Lung (tissue), 16 donors: Measurements from ENCODE around the gene ACOX1. TPM values are rescaled to one million over a fixed set of nuclear protein-coding genes. Genes with fewer than 3 reads are reported as not detected.

Experiments used
- ATAC-seq: fragments of 200-7000 bp; cut with Tn5 transposase; one replicate; pipeline ENCODE4 v1.9.1; 2020; ENCODE audit warnings: moderate number of reproducible peaks; ENCODE audit not compliant: insufficient read depth, low FRiP score
- DNase-seq, 3 donors: peaks; one replicate each; pipeline ENCODE4 v3.0.0-alpha.2; 2013 to 2017
- H3K27ac ChIP-seq, 2 donors: one replicate each; pipeline ENCODE4 v1.5.1; 2013; ENCODE audit warnings: mild to moderate bottlenecking in 2 of 2, moderate library complexity in 2 of 2, control low read depth in 1 of 2, inconsistent platforms in 1 of 2, low read depth in 1 of 2, low read length in 1 of 2
- H3K27me3 ChIP-seq, 3 donors: one replicate each; pipeline ENCODE4 v1.5.1; 2013; ENCODE audit warnings: low read length in 2 of 3; ENCODE audit not compliant: control insufficient read depth in 3 of 3, insufficient read depth in 3 of 3
- H3K36me3 ChIP-seq, 4 donors: one replicate each; pipeline ENCODE4 v1.5.1; 2013; ENCODE audit warnings: low read length in 4 of 4, mild to moderate bottlenecking in 1 of 4, moderate library complexity in 1 of 4; ENCODE audit not compliant: control insufficient read depth in 4 of 4, insufficient read depth in 4 of 4
- H3K4me1 ChIP-seq, 5 donors: one replicate each; pipeline ENCODE4 v1.5.1; 2013; ENCODE audit warnings: low read length in 5 of 5, mild to moderate bottlenecking in 2 of 5, moderate library complexity in 1 of 5; ENCODE audit not compliant: control insufficient read depth in 5 of 5, insufficient read depth in 5 of 5
- H3K4me3 ChIP-seq: one replicate; pipeline ENCODE4 v1.5.1; 2013; ENCODE audit warnings: mild to moderate bottlenecking, control low read depth, moderate library complexity
- H3K9ac ChIP-seq, 2 donors: one replicate each; pipeline ENCODE4 v1.5.1; 2013; ENCODE audit warnings: low read length in 2 of 2, control low read depth in 1 of 2; ENCODE audit not compliant: insufficient read depth in 1 of 2
- H3K9me3 ChIP-seq, 4 donors: one replicate each; pipeline ENCODE4 v1.5.1; 2013; ENCODE audit warnings: low read length in 3 of 4, mild to moderate bottlenecking in 1 of 4, moderate library complexity in 1 of 4; ENCODE audit not compliant: control insufficient read depth in 4 of 4, insufficient read depth in 3 of 4
- WGBS, 2 donors: extraction: QIAGEN DNeasy Blood & Tissue Kit; methylation state at CpG; one replicate each; pipeline ENCODE4 v1.1.7; 2013; 5-methylcytosine and 5-hydroxymethylcytosine counted together
- long read RNA-seq, 5 donors: transcript quantifications; one replicate each; lab custom pipeline, GENCODE V29; 2026
- polyA plus RNA-seq, 2 donors: library from polyadenylated mRNA; stranded (reverse); fragments of 200-250 nt; gene quantifications; one replicate each; pipeline ENCODE4 v1.2.1, GENCODE V29; 2013
- total RNA-seq, 2 donors: library from RNA; depleted of rRNA in 1 of 2; stranded (reverse); fragments of >200 nt in 1 of 2; gene quantifications; one replicate each; pipeline ENCODE4 v1.2.1, GENCODE V29; 2014 to 2021
- TF ChIP-seq, protein P1 (sequence below): IDR thresholded peaks from 2 replicates; pipeline ENCODE4 v1.5.1; 2012; ENCODE audit warnings: mild to moderate bottlenecking; ENCODE audit errors: control extremely low read depth, extremely low read depth
- donor health status: control.
- donor health status: control.
- donor health status: Bipolar disorder and iron deficiency.
- donor health status: healthy.
- donor health status: DM: yes; HTN: yes; CAD: no.

Gene ACOX1
- total RNA-seq, result 10 to 100 TPM; 69.4 to 80.1 TPM
- 10 to 100 TPM; 19.9 to 22.4 TPM for polyA plus RNA-seq
- long read RNA-seq, donor 1, full-length matches to known transcripts, result 5 of 10 reads
- long read RNA-seq, donor 1, partial matches to known transcripts, result 5 of 10 reads
- long read RNA-seq, donor 1, other reads (novel, unspliced or antisense), result 0 of 10 reads
- long read RNA-seq, donor 2, partial matches to known transcripts, result 0 of 2 reads
- long read RNA-seq, donor 2, other reads (novel, unspliced or antisense), result 0 of 2 reads
- long read RNA-seq, donor 3, full-length matches to known transcripts, result 2 of 2 reads
- long read RNA-seq, donor 3, partial matches to known transcripts, result 0 of 2 reads
- long read RNA-seq, donor 3, other reads (novel, unspliced or antisense), result 0 of 2 reads
- long read RNA-seq, donor 4, full-length matches to known transcripts, result 1 of 1 reads
- long read RNA-seq, donor 4, partial matches to known transcripts, result 0 of 1 reads
- long read RNA-seq, donor 4, other reads (novel, unspliced or antisense), result 0 of 1 reads
- long read RNA-seq, donor 5, full-length matches to known transcripts, result 3 of 21 reads
- long read RNA-seq, donor 5, partial matches to known transcripts, result 18 of 21 reads
- long read RNA-seq, donor 5, other reads (novel, unspliced or antisense), result 0 of 21 reads

DNA sequence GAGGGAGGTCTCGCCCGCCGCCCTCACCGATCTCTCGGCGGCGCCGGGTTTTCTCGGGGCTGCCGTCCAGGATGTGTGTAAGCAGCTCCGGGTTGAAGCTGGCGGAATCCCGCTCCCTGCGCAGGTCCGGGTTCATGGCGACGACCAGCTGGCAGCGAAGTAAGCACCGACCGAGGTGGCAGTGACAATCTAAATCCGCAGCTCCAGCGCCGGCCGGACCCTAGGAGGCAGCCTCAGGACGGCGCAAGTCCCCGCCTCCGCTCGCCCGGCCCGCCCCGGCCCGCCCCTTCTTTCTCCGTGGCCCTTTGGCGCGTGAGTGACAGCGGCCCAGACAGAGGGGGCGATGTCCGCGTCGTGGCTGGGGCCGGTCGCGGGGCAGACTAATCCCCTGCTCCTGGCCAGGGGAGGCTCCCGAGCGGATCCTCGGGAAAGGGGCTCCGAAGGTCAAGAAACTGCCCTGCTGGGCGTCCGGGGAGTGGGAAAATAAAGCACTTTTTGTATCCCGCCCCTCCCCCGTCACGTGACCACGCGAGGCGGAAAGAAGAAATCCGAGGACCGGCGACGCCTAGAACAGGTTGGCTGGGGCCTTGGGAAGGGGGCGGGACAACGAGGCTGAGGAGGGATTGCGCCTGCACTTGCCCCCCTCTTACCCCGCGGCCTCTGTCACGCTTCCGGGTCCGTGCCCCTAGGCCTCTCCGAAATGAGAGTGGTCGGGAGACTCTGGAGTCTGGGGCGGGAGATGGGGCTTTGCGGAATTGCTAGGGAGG lies at the start of gene ACOX1, which contains the start of gene TEN1:
Gene ACOX1, minus strand, starts transcription at position 229 of the 767 bp plus-strand sequence. Its CDS starts 93 bp downstream, at position 136.
Gene TEN1, plus strand, starts transcription at position 303 of the 767 bp plus-strand sequence. CDS start 6,953 bp downstream, outside the sequence.
- H3K4me1 ChIP-seq, result peaks cover 0 to 47% (median 15%) of the 10 kb centered on the region in 5 donors
- TF ChIP-seq, protein P1, sequence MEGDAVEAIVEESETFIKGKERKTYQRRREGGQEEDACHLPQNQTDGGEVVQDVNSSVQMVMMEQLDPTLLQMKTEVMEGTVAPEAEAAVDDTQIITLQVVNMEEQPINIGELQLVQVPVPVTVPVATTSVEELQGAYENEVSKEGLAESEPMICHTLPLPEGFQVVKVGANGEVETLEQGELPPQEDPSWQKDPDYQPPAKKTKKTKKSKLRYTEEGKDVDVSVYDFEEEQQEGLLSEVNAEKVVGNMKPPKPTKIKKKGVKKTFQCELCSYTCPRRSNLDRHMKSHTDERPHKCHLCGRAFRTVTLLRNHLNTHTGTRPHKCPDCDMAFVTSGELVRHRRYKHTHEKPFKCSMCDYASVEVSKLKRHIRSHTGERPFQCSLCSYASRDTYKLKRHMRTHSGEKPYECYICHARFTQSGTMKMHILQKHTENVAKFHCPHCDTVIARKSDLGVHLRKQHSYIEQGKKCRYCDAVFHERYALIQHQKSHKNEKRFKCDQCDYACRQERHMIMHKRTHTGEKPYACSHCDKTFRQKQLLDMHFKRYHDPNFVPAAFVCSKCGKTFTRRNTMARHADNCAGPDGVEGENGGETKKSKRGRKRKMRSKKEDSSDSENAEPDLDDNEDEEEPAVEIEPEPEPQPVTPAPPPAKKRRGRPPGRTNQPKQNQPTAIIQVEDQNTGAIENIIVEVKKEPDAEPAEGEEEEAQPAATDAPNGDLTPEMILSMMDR, result no peak
- 0 to 1% methylated on average over 59 to 72 of the region's 72 CpGs for WGBS, 2 donors
- peak within 1 kb of the TSS; percentile 75 to 98 for H3K9ac ChIP-seq
- H3K9me3 ChIP-seq, result no peaks in the 10 kb centered on the region
- H3K36me3 ChIP-seq, result peaks cover 0 to 2% (median 0%) of the 10 kb centered on the region in 4 donors
- H3K27ac ChIP-seq, result peak within 1 kb of the TSS; percentile 94 to 97
- peak within 1 kb of the TSS; percentile 90 for H3K4me3 ChIP-seq
- H3K27me3 ChIP-seq, result no peaks in the 10 kb centered on the region
- ATAC-seq, result peak; percentile 95
- DNase-seq, result peak; percentile 98 to 99 (median 99)

DNA sequence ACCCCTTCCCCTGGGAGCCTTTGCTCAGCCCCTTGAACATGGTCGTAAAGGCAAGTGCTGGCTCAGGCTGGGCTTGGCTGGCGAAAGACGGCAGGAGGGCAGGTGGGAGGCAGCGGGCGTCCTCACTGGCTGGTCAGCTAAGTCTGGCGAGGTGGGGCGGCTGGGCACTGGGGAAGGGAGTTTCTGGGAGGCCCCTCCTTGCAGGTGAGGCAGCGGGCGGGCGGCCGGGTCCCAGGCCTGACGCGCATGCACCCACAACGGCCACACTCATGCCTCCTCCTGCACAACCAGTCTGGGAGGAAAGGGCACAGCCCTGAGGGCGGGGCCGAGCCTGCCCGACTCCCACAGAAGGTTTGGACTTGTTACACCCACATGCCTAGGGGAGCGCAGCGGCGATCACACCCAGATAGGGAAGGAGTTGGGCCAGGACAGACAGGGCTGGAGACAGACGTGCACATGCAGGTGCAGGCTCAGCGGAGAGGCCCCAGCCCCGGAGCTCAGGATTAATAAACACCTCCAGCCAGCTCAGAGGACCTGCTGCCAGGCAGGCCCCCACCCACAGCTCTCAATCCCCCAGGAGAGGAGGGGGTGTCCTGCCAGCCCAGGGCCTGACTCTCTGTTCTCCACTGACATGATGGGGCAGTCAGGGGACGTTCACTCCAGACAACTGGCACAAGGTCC lies 48.3 kb upstream of the ACOX1 start, which contains the start of gene EVPL:
Gene EVPL, minus strand, starts transcription at position 148 of the 681 bp plus-strand sequence. Its CDS starts 108 bp downstream, at position 40.
- no peaks in the 10 kb centered on the region for H3K27me3 ChIP-seq
- H3K9ac ChIP-seq, result no peak within 1 kb of the TSS
- peak; percentile 88 for ATAC-seq
- H3K4me1 ChIP-seq, result peaks cover 0 to 6% (median 0%) of the 10 kb centered on the region in 5 donors
- H3K4me3 ChIP-seq, result no peak within 1 kb of the TSS
- TF ChIP-seq, protein P1, result no peak
- H3K36me3 ChIP-seq, result peaks cover 0 to 2% (median 0%) of the 10 kb centered on the region in 4 donors
- DNase-seq, result peak; percentile 48 to 83 (median 75)
- peak within 1 kb of the TSS in 1 of 2 donors; percentile 78 for H3K27ac ChIP-seq
- H3K9me3 ChIP-seq, result no peaks in the 10 kb centered on the region
- 64 to 79% methylated on average over 22 to 24 of the region's 24 CpGs for WGBS, 2 donors

DNA sequence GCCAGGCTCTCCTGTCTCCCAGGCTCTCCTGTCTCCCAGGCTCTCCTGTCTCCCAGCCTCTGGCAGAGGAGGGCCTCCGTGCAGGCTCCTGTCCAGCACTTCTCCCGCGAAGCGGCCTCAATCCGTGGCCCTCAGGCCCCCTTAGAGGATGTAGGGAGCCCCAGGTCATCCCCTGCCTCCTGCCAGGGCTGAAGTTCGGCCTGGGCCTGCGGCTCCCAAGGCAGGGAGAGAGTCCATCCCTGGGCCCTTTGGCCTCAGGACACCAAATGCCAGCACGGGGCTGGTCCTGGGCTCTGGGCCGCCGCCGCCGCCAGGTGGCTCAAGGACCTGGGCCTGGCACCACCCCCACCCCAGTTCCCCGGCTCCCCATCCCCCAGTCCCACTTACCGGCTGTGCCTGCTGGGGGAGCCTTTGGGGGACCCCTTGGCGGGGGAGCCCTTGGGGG lies 47.8 kb upstream of the ACOX1 start:
- WGBS, 2 donors, result 67 to 74% methylated on average over 12 to 15 of the region's 15 CpGs

More for the DNA sequence above, 47.8 kb upstream of the ACOX1 start:
- DNase-seq (no peak), ATAC-seq (peak; percentile 19)
- Histone ChIP-seq H3K27me3 (no peaks in the 10 kb centered on the region), H3K9ac (no peak overlapping the region), H3K9me3 (no peaks in the 10 kb centered on the region), H3K4me3 (no peak overlapping the region), H3K4me1 (peaks cover 0 to 6% (median 0%) of the 10 kb centered on the region in 5 donors), H3K36me3 (peaks cover 0 to 2% (median 0%) of the 10 kb centered on the region in 4 donors), H3K27ac (peak overlapping the region in 1 of 2 donors; percentile 78)
- TF ChIP-seq, protein P1, result no peak
